Measurements from ENCODE around the gene SYNJ2.

DNA sequence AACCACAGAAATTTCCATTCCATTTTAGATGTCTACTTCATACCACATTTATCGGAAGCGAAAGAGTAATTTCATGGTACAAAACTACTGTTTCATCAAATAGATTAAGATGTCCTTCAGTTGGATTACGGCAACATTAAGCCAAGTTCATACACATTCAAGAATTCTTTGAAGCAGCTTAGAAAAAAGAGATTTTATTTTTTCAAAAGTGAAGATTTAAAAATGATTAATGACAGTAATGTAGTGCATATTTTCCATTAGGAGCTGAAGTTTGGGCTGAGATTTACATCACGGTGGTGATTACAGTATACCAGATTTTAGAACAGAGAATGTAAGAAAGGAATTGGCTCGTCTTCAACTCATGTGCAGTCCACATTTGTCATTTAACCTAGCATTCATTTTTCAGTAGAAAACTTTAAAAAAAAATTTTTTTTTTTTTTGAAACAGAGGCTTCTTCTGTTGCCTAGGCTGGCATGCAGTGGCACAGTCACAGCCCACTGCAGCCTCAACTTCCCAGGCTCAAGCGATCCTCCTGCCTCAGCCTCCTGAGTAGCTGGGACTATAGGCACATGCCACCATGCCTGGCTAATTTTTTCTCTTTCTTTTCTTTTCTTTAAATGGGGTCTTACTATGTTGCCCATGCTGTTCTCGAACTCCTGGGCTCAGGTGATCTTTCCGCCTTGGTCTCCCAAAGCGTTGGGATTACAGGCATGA lies 1.9 kb downstream of the SYNJ2 start:
- TF ChIP-seq, protein P1, sequence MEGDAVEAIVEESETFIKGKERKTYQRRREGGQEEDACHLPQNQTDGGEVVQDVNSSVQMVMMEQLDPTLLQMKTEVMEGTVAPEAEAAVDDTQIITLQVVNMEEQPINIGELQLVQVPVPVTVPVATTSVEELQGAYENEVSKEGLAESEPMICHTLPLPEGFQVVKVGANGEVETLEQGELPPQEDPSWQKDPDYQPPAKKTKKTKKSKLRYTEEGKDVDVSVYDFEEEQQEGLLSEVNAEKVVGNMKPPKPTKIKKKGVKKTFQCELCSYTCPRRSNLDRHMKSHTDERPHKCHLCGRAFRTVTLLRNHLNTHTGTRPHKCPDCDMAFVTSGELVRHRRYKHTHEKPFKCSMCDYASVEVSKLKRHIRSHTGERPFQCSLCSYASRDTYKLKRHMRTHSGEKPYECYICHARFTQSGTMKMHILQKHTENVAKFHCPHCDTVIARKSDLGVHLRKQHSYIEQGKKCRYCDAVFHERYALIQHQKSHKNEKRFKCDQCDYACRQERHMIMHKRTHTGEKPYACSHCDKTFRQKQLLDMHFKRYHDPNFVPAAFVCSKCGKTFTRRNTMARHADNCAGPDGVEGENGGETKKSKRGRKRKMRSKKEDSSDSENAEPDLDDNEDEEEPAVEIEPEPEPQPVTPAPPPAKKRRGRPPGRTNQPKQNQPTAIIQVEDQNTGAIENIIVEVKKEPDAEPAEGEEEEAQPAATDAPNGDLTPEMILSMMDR (conservative IDR thresholded peaks at IDR 0.05; ENCODE audit: low read depth, low read length) = no peak
- TF ChIP-seq POLR2A (IDR thresholded peaks at IDR 0.05; ENCODE audit: low read depth, low read length) (no peak), NFE2L2 (IDR thresholded peaks at IDR 0.05; ENCODE audit: low read depth, low read length) (no peak)
